B cell (primary cell): ENCODE measurements around the gene KHK. TPM values are rescaled to one million over a fixed set of nuclear protein-coding genes. Genes with fewer than 3 reads are reported as not detected.

Experiments
- ATAC-seq: fragments of 200-7000 bp; cut with Tn5 transposase; one replicate; pipeline ENCODE4 v1.10.0; 2021; ENCODE audit warnings: low read depth, mild to moderate bottlenecking, moderate number of reproducible peaks, moderate library complexity
- CTCF ChIA-PET: fragments of 350-600 bp; sonication (Branson Sonifier 250); formaldehyde crosslinking; loops from one replicate; lab custom pipeline; 2021; ENCODE audit warnings: antibody characterized with exemption, inconsistent platforms; lab: Charles Lee
- POLR2A ChIA-PET: fragments of 350-600 bp; sonication (Branson Sonifier 250); formaldehyde crosslinking; loops from one replicate; lab custom pipeline; 2021; ENCODE audit warnings: antibody characterized with exemption; lab: Charles Lee
- DNase-seq: peaks from one replicate; pipeline ENCODE4 v3.0.0; 2013
- H2AFZ ChIP-seq: 2 replicates; pipeline ENCODE4 v1.6.1; 2012; ENCODE audit warnings: mild to moderate bottlenecking, low read depth, low read length; ENCODE audit not compliant: insufficient read depth, poor library complexity, severe bottlenecking
- H3K27ac ChIP-seq, 2 donors: 1 replicate in 1 of 2; 2 replicates in 1 of 2; pipeline ENCODE4 v1.5.1; 2012 to 2013; ENCODE audit warnings: low read length in 2 of 2, mild to moderate bottlenecking in 2 of 2, moderate library complexity in 1 of 2
- H3K27me3 ChIP-seq, 4 experiments: fragments of 200-600 bp in 1 of 4; sonication (generic) in 1 of 4; replicated peaks in 1 of 4; 1 replicate in 2 of 4; 2 replicates in 2 of 4; pipeline versions ENCODE4 v1.6.1 to v1.7.0; 2013 to 2016; ENCODE audit warnings: low read length in 3 of 4, mild to moderate bottlenecking in 2 of 4, mixed read lengths in 1 of 4, moderate library complexity in 1 of 4; ENCODE audit not compliant: insufficient read depth in 4 of 4, control insufficient read depth in 3 of 4; ENCODE audit errors: control extremely low read depth in 1 of 4
- H3K36me3 ChIP-seq, 2 experiments: replicated peaks in 1 of 2; 1 replicate in 1 of 2; 2 replicates in 1 of 2; pipeline versions ENCODE4 v1.6.1 to v1.7.1; 2013; ENCODE audit warnings: low read length in 1 of 2; ENCODE audit not compliant: insufficient read depth in 2 of 2, control insufficient read depth in 1 of 2; ENCODE audit errors: control extremely low read depth in 1 of 2, extremely low read depth in 1 of 2
- H3K4me1 ChIP-seq, 2 donors: fragments of 200-600 bp in 1 of 2; sonication (generic) in 1 of 2; 1 replicate in 1 of 2; 2 replicates in 1 of 2; pipeline versions ENCODE4 v1.5.1 to v1.6.1; 2013 to 2017; ENCODE audit warnings: low read length in 2 of 2; ENCODE audit not compliant: control insufficient read depth in 2 of 2, insufficient read depth in 2 of 2
- H3K4me2 ChIP-seq: replicated peaks from 2 replicates; pipeline ENCODE3; 2012; ENCODE audit warnings: mild to moderate bottlenecking, low read depth, low read length; ENCODE audit not compliant: poor library complexity, severe bottlenecking
- H3K4me3 ChIP-seq, 5 experiments: fragments of 200-600 bp in 1 of 5; sonication (generic) in 1 of 5; 1 replicate in 3 of 5; 2 replicates in 2 of 5; pipeline versions ENCODE4 v1.5.1 to v1.7.0; 2011 to 2016; ENCODE audit warnings: low read length in 4 of 5, mild to moderate bottlenecking in 4 of 5, low read depth in 2 of 5, control low read depth in 1 of 5, moderate library complexity in 1 of 5; ENCODE audit not compliant: insufficient read depth in 1 of 5; ENCODE audit errors: control extremely low read depth in 1 of 5, extremely low read depth in 1 of 5
- H3K79me2 ChIP-seq: fragments of 200-600 bp; sonication (generic); one replicate; pipeline ENCODE4 v1.6.0; 2016; ENCODE audit warnings: low read length; ENCODE audit not compliant: control insufficient read depth, insufficient read depth
- H3K9ac ChIP-seq: fragments of 200-600 bp; sonication (generic); 2 replicates; pipeline ENCODE4 v1.6.1; 2017; ENCODE audit warnings: mild to moderate bottlenecking, low read length, moderate library complexity
- H3K9me3 ChIP-seq, 3 donors: one replicate each; pipeline versions ENCODE4 v1.6.1 to v1.7.1; 2013; ENCODE audit warnings: low read length in 2 of 3; ENCODE audit not compliant: control insufficient read depth in 2 of 3, insufficient read depth in 1 of 3; ENCODE audit errors: control extremely low read depth in 1 of 3
- H4K20me1 ChIP-seq: 2 replicates; pipeline ENCODE4 v1.6.0; 2012; ENCODE audit warnings: mild to moderate bottlenecking, low read length; ENCODE audit not compliant: insufficient read depth, control insufficient read depth, poor library complexity, severe bottlenecking
- H3K27ac Mint-ChIP-seq: one replicate; pipeline ENCODE4 v1.8.0; 2021; ENCODE audit warnings: mixed read lengths
- H3K27me3 Mint-ChIP-seq: one replicate; pipeline ENCODE4 v1.8.0; 2021; ENCODE audit warnings: mixed read lengths
- H3K4me1 Mint-ChIP-seq: one replicate; pipeline ENCODE4 v1.8.0; 2021; ENCODE audit warnings: mixed read lengths
- H3K4me3 Mint-ChIP-seq: one replicate; pipeline ENCODE4 v1.8.0; 2021; ENCODE audit warnings: mixed read lengths
- H3K9me3 Mint-ChIP-seq: one replicate; pipeline ENCODE4 v1.8.0; 2022; ENCODE audit warnings: mixed read lengths; ENCODE audit not compliant: insufficient read depth
- CTCF ChIP-seq: fragments of 200-600 bp; IDR thresholded peaks from one replicate; pipeline ENCODE4 v1.8.0; 2022; ENCODE audit warnings: antibody characterized with exemption, mild to moderate bottlenecking
- EZH2 ChIP-seq: IDR thresholded peaks from 2 replicates; pipeline ENCODE4 v1.6.1; 2012; ENCODE audit warnings: borderline replicate concordance, low read depth, mild to moderate bottlenecking, moderate library complexity, low read length; ENCODE audit not compliant: insufficient read depth, poor library complexity, severe bottlenecking
- WGBS: methylation state at CpG from one replicate; pipeline ENCODE4 v1.1.5; 2013; ENCODE audit warnings: missing lambda C conversion rate; ENCODE audit not compliant: insufficient coverage; 5-methylcytosine and 5-hydroxymethylcytosine counted together
- intact Hi-C: fragments of 100-400 bp; cut with micrococcal nuclease; formaldehyde crosslinking; loops from one replicate; pipeline ENCODE4 v1.10.0; 2022
- polyA plus RNA-seq: library from polyadenylated mRNA; depleted of rRNA; stranded (reverse); fragments of >200 nt; gene quantifications from 2 replicates; pipeline ENCODE4 v1.2.3, GENCODE V29; 2012
- total RNA-seq, 2 donors: library from RNA; stranded (reverse); fragments of 120-200 nt in 1 of 2; gene quantifications; 1 replicate in 1 of 2; 2 replicates in 1 of 2; pipeline versions ENCODE4 v1.2.3 to v1.2.4, GENCODE V29; 2013 to 2022

Gene KHK
- total and polyA plus RNA-seq, 2 donors (not counting 1 experiment from before 2014, with no cell fraction given): 3.3 to 4.0 TPM

GRCh38 chr2:27086090-27086723 lies 365 bp upstream of the KHK start:
- DNase-seq (peak; percentile 97), ATAC-seq (peak; percentile 91)
- peak overlapping the region; percentile 90 for H3K27ac Mint-ChIP-seq
- TF ChIP-seq CTCF (peak; percentile 85), EZH2 (no peak)
- H3K27me3 Mint-ChIP-seq: no peaks in the 10 kb centered on the region
- no peaks in the 10 kb centered on the region for H3K9me3 ChIP-seq
- H2AFZ ChIP-seq: peak overlapping the region; percentile 97
- H3K4me1 ChIP-seq: peaks cover 20 to 30% of the 10 kb centered on the region in 2 donors
- peak overlapping the region; percentile 68 to 81 for H3K27ac ChIP-seq
- intact Hi-C loops: loop anchor here (1.0 to 10.0 kb wide), 12 partner anchors 10 to 1789 kb away; partner anchors contain the start of genes ABHD1, AGBL5, ASXL2 and CAD
- peak overlapping the region; percentile 97 for H3K4me2 ChIP-seq
- peaks cover 4% of the 10 kb centered on the region for H3K79me2 ChIP-seq
- H3K9ac ChIP-seq: peak overlapping the region; percentile 86
- peaks cover 24% of the 10 kb centered on the region for H3K4me1 Mint-ChIP-seq
- peak overlapping the region; percentile 91 for H3K4me3 Mint-ChIP-seq
- peak overlapping the region in 4 of 5 experiments; percentile 62 to 91 (median 71) for H3K4me3 ChIP-seq
- ChIA-PET CTCF (interaction anchor here (1.3 to 3.4 kb wide), 5 partner anchors 14 to 217 kb away, joined by 6 to 14 read pairs (median 8); partner anchors contain the start of gene OST4), POLR2A (interaction anchor here (0.5 to 1.0 kb wide), 3 partner anchors 15 to 285 kb away, joined by 3 read pairs; partner anchors contain the start of gene OST4)
- WGBS: under 1% methylated on average over 81 of the region's 81 CpGs
- no peaks in the 10 kb centered on the region for H3K36me3 ChIP-seq
- no peaks in the 10 kb centered on the region for H3K9me3 Mint-ChIP-seq
- no peaks in the 10 kb centered on the region for H4K20me1 ChIP-seq
- no peaks in the 10 kb centered on the region for H3K27me3 ChIP-seq
